Measurements from ENCODE around the gene CCDC78.
"Not testable (repeated sequence)": the region's sequence is repeated elsewhere in the genome, so short reads cannot be mapped to it uniquely, and the experiment has no call there.

CCDC78 gene

GRCh38 chr16:691242-691641 is 35.0 kb downstream of the CCDC78 start:
- not testable (repeated sequence) for FAIRE-seq

- FAIRE-seq: no peak
Measured at GRCh38 chr16:689175-689897, 36.9 kb downstream of the CCDC78 start.

GRCh38 chr16:687499-687898 is 38.7 kb downstream of the CCDC78 start:
- FAIRE-seq: no peak

- FAIRE-seq: no peak
Measured at GRCh38 chr16:686459-687260, 39.6 kb downstream of the CCDC78 start.

GRCh38 chr16:685967-686366 is 40.3 kb downstream of the CCDC78 start:
- no peak for FAIRE-seq

GRCh38 chr16:684961-685696 is 41.1 kb downstream of the CCDC78 start:
- no peak for FAIRE-seq

GRCh38 chr16:684071-684794 is 42.0 kb downstream of the CCDC78 start, which contains the start of gene JMJD8:
TSS of gene JMJD8 (minus strand) at chr16:684334. CDS start at chr16:684319, 15 bp downstream.
- no peak for FAIRE-seq

GRCh38 chr16:683396-684070 is 42.7 kb downstream of the CCDC78 start:
- no peak for FAIRE-seq

GRCh38 chr16:682493-683395 is 43.5 kb downstream of the CCDC78 start:
- no peak for FAIRE-seq

GRCh38 chr16:681746-682427 is 44.4 kb downstream of the CCDC78 start:
- FAIRE-seq: no peak

GRCh38 chr16:680967-681745 is 45.1 kb downstream of the CCDC78 start:
- FAIRE-seq: no peak

- no peak for FAIRE-seq
Measured at GRCh38 chr16:680625-680945, 45.7 kb downstream of the CCDC78 start.

- FAIRE-seq: no peak
Measured at GRCh38 chr16:679814-680624, 46.2 kb downstream of the CCDC78 start, which contains the start of gene STUB1. TSS of gene STUB1 (plus strand) at chr16:680410. CDS start at chr16:680526, 116 bp downstream.

- no peak for FAIRE-seq
Measured at GRCh38 chr16:678858-679813, 47.1 kb downstream of the CCDC78 start.

GRCh38 chr16:678209-678857 is 47.9 kb downstream of the CCDC78 start:
- FAIRE-seq: no peak

GRCh38 chr16:677316-678190 is 48.7 kb downstream of the CCDC78 start:
- no peak for FAIRE-seq

All from TTC549 (cell line).